Islet of Langerhans (tissue), 1 donor: ENCODE data around the gene SIK3.
A peak's percentile ranks its signal among the peaks of the same experiment; 100 is the strongest.

ENCODE experiments used
- FAIRE-seq: peaks from one replicate; lab custom pipeline; 2011; peaks lifted over from hg19 to GRCh38; lab: Jason Lieb, UNC

SIK3 gene

DNA sequence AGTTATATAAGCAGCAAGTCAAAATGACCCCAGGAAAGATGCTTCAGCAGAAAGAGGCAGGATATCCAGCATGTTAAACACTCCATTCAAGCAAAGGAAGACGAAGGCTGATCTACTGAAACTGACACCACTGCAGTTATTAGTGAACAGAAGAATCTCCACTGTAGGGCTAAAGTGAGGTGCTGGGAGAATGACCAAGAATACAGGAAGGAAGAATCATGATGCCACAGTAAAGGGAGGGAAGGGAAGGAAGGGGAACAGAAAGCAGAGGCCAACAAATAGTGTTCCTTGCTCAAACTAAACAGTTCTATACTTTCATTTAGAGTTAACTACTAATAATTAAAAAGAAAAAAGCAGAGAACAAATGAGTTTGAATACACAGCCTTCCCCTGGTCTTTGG is 92.5 kb downstream of the SIK3 start:
- FAIRE-seq, result no peak

DNA sequence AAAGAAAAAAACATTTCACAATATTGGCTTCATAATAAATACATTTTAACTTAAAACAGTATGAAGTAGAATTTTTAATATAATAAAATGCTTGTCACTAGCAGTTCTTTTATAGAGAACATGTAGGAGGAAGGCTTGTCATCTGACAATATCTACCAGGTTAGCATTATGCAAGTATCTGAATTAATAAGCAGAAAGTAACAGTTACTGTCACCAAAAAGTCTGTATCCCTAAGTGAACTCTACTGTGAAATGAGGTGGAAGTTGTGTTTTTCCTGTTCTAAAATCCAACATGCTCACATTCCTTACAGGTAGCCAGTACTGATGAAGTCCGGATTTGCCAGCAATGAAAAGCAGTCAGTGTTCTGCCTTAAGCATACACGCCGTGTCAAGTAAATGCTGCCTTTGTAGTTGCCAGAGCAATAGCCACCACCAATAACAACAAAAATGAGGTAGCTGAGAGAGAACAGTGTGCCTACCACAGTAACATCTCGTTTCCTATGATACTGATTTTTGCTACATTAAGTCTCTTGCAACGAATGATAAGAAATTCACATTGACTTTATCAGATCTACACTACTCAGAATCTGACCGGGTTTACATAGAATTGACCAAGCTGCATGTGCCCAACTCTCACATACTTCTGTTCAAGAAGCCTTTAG is 95.5 kb downstream of the SIK3 start:
- FAIRE-seq, result no peak

GRCh38 chr11:117000014-117000737 is 98.1 kb downstream of the SIK3 start:
- no peak for FAIRE-seq

DNA sequence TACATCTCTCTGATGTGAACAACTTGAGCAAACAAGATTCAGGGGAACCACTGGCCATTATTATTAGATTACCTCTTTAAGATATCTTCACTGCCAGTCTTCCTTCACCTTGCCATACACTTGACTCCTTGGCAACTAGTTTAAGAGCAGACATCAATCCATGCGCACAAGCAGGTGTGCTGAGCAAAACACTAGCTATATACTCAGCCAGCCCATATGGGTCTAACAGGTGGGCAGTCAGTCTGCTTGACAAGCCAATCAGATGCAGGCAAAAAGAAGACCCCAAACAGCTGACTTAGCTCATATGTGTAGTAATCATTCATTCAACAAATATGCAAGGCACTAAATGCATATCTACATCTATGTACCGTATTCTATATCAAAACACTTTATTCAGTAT is 101.2 kb downstream of the SIK3 start:
- FAIRE-seq, result no peak

DNA sequence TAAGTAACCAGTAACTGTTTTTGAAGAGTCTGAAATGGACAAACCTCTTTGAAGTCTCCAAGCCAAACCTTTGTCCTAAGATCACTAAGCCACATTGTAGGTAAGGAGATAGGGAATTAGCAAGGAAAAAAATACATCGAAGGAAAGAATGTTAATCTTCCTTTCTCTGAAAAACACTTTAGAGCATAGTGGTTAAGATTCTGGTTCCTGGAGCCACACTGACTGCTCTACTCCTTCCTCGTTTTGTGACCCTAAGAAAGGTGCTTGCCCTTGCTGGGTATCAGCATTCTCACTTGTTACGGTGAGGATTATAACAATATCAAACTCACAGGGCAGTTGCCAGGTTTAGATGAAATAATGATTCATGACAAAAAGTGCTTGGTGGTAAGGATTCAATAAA is 104.0 kb downstream of the SIK3 start:
- FAIRE-seq, result no peak

DNA sequence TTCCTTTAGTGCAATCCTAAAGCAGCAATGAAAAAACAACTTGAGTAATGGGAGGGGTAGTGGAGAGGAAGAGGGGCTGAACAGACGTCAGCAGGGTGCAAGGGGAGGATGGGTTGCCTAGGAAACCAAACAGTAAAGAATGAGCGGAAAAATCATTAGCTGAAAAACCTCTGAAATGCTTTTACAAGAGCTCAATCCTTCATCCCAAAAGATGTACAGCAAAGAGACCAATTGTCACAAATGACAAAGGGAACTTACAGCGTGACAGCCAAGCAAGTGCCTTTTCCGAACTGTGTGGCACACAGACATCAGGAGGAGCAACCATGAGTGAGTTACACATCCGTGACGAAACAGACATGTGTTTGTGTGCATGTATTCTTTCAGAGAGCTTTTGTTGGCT is 104.6 kb downstream of the SIK3 start:
- FAIRE-seq, result no peak

DNA sequence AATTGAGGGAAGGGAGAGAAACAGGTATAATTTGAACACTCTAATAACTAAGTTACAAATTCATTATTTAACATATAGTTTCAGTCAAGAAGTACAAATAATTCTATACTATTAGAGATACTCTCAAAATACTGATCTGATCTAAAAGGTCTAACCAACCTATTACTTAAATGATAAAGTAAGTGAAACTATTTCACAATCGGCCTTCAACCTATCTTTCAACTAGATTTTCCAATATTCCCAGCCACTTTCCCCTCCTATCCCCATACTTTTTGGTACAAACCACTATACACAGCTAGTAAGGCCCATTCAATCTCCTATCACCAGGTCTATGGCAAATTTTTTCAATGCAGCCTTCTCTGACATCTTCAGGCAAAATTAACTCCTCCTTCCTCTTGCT is 106.7 kb downstream of the SIK3 start:
- FAIRE-seq, result no peak

- no peak for FAIRE-seq
Measured at GRCh38 chr11:116990811-116991210, 107.4 kb downstream of the SIK3 start.

GRCh38 chr11:116990061-116990473 is 108.2 kb downstream of the SIK3 start:
- no peak for FAIRE-seq

DNA sequence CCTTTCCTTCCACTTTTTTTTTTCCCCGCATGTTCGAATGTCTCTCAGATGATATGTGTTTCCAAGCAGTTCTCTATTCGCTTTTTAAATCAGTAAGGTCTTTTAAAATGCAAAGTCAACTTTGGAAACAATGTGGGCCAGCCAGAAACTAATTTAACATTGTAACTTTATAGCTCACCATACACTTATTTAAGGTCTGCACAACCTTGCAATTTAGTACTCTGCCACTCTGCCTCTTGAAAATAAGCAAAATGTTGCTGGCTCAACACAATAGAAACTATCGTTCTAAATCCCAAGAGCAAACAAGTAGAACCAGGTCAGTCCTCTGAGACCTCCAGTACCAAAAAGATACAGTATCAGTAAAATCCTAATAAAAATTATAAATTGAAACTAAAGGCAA is 109.0 kb downstream of the SIK3 start:
- FAIRE-seq, result no peak

- peak; percentile 9 for FAIRE-seq
Measured at GRCh38 chr11:116986521-116987105, 111.6 kb downstream of the SIK3 start.

DNA sequence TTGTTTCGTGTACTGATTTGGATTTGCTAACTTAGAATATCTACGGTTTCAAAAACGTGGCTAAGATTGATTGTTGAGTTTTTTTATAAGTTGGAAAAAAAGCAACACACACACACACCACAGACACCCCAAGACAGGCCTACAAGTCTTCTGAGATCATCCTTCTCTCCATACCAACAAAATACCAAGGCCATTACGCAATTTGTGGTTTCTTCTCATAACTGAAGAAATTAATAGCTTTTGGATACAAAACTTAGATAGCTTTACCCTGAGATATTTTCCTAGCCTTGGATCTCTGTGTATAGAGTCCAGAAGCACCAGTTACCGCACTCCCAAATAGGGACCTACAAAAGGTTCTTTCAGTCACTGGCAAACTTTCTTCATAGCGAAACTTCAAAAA is 113.6 kb downstream of the SIK3 start:
- FAIRE-seq, result no peak

- FAIRE-seq, result no peak
Measured at GRCh38 chr11:116984186-116984585, 114.0 kb downstream of the SIK3 start.

- no peak for FAIRE-seq
Measured at GRCh38 chr11:116981266-116981885, 116.9 kb downstream of the SIK3 start.

DNA sequence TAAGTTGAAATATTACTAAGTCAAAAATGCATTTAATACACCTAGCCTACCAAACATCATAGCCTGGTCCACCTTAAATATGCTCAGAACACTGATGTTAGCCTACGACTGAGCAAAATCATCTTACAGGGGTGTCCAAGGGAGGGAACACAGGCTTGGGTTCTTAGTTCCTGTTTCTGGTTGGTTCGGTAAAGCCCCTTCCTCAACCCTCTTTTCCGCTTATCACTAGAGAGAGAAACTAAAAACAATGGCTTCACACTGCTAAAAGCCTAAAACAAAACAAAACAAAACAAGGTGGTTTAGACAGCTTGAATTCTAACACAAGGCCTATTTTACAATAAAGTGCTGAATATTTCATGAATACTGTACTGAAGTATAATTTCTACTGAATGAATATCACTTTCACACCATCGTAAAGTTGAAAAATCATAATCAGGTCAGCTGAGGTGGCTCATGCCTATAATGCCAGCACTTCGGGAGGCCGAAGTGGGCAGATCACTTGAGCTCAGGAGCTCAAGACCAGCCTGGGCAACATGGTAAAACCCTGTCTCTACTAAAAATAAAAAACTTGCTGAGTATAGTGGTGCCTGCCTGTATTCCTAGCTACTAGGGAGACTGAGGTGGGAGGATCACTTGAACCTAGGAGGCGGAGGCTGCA is 118.0 kb downstream of the SIK3 start:
- no peak for FAIRE-seq

DNA sequence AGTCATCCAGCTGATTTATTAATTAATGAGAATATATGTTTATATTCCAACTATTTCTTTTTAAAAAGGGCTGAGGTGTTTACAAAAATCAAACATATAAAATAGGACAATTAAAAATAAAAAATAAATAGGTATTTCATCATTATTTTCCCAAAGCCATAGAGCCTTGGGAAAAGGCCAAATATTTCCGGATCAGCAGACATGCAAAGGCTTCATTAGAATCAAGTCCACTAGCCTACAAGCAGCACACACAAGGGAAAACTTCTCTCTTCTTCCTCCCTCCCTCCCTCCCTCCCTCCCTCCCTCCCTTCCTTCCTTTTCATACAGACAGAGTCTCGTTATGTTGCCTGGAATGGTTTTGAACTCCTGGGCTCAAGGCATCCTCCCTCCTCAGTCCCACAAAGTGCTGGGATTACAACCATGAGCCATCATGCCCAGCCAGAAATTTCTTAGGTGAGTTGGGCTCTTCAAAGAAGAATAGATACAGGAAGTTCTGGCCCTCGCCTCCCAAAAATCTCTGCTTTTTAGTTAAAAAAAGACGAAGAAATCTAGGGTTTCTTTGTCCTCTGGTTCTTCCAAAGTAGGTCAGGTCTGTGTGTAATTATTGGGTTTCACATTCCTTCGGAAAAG is 121.2 kb downstream of the SIK3 start:
- no peak for FAIRE-seq

- FAIRE-seq, result no peak
Measured at GRCh38 chr11:116975661-116976060, 122.6 kb downstream of the SIK3 start.

GRCh38 chr11:116973270-116973669 is 125.0 kb downstream of the SIK3 start:
- no peak for FAIRE-seq

DNA sequence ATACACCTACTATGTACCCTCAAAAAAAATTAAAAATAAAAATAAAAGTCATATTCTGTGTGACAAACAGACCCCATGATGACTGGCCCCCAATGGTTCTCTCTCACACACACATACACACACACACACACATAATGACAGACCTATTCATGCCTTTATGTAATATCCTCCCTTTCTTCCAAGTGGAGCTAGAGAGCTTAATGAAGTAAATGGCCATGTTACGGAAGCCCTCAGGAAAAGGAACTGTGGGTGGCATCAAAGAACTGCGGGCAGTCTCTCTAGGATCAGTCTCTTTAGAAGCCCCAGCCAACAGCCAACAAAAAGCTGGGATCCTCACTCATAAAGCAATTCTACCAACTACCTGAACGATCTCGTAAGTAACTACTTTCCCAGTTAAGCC is 125.5 kb downstream of the SIK3 start:
- peak; percentile 17 for FAIRE-seq

GRCh38 chr11:116970485-116971292 is 127.5 kb downstream of the SIK3 start:
- no peak for FAIRE-seq

- no peak for FAIRE-seq
Measured at GRCh38 chr11:116969694-116970093, 128.5 kb downstream of the SIK3 start.
